Thoracic aorta (tissue), 2 donors: ENCODE measurements around the gene USP13. TPM values are rescaled to one million over a fixed set of nuclear protein-coding genes. Genes with fewer than 3 reads are reported as not detected.

Source experiments
- ATAC-seq: fragments of 150-250 bp; one replicate; pipeline ENCODE4 v1.8.0; 2017; ENCODE audit warnings: low read depth; ENCODE audit not compliant: insufficient number of reproducible peaks, low FRiP score
- DNase-seq: peaks from one replicate; pipeline ENCODE4 v3.0.0-alpha.2; 2020; ENCODE audit warnings: low spot score
- H3K27ac ChIP-seq, 2 donors: fragments of 200-600 bp; sonication (generic); 1 replicate in 1 of 2; 2 replicates in 1 of 2; pipeline ENCODE4 v1.5.1; 2016; ENCODE audit warnings: mild to moderate bottlenecking in 2 of 2, moderate library complexity in 2 of 2
- H3K27me3 ChIP-seq: fragments of 200-600 bp; sonication (generic); replicated peaks from 2 replicates; pipeline ENCODE4 v1.6.0; 2016; ENCODE audit warnings: mild to moderate bottlenecking; ENCODE audit not compliant: insufficient read depth
- H3K36me3 ChIP-seq: fragments of 200-600 bp; sonication (generic); one replicate; pipeline ENCODE4 v1.5.1; 2016
- H3K4me1 ChIP-seq, 2 donors: fragments of 200-600 bp; sonication (generic); 1 replicate in 1 of 2; 2 replicates in 1 of 2; pipeline versions ENCODE4 v1.5.1 to v1.6.0; 2016; ENCODE audit warnings: low read depth in 2 of 2, mild to moderate bottlenecking in 1 of 2; ENCODE audit not compliant: control insufficient read depth in 1 of 2
- H3K4me3 ChIP-seq: fragments of 200-600 bp; sonication (generic); 2 replicates; pipeline ENCODE4 v1.5.1; 2016; ENCODE audit warnings: mild to moderate bottlenecking
- H3K9me3 ChIP-seq: fragments of 200-600 bp; sonication (generic); 2 replicates; pipeline ENCODE4 v1.5.1; 2016
- total RNA-seq, 2 donors: library from RNA; depleted of rRNA; stranded (reverse); fragments of >200 nt; gene quantifications; one replicate each; pipeline versions ENCODE4 v1.1.0 to v1.2.3, GENCODE V29; 2016
- TF ChIP-seq, protein P1 (sequence below): fragments of 200-600 bp; sonication (generic); IDR thresholded peaks from one replicate; pipeline ENCODE4 v1.5.1; 2019; ENCODE audit warnings: antibody characterized with exemption

Gene USP13
- total RNA-seq, 2 donors from 2014 or later, result 5.1 to 8.2 TPM

DNA sequence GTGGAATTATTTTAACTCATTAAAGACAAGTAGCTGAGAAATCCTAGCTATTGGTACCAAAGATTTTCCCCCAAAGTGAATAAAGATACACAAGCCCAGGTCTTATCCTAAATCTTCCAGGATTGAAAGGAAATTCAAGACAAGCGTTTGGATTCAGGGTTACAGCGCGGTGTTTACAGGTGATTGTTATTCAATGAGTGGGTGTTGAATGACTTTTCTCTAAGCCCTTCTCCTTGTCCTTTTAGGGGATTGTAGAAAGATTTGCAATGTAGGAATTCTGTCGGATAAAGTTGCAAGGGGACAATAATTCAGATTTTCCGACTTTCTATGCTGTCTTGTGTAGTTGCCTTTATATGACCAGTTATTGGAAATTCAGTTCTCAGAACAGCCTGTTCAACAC lies 57.2 kb downstream of the USP13 start:
- Histone ChIP-seq H3K36me3 (no peaks in the 10 kb centered on the region), H3K4me3 (no peak overlapping the region), H3K4me1 (peaks cover 0 to 3% of the 10 kb centered on the region in 2 donors), H3K9me3 (no peaks in the 10 kb centered on the region), H3K27ac (no peak overlapping the region), H3K27me3 (no peaks in the 10 kb centered on the region)
- TF ChIP-seq, protein P1, sequence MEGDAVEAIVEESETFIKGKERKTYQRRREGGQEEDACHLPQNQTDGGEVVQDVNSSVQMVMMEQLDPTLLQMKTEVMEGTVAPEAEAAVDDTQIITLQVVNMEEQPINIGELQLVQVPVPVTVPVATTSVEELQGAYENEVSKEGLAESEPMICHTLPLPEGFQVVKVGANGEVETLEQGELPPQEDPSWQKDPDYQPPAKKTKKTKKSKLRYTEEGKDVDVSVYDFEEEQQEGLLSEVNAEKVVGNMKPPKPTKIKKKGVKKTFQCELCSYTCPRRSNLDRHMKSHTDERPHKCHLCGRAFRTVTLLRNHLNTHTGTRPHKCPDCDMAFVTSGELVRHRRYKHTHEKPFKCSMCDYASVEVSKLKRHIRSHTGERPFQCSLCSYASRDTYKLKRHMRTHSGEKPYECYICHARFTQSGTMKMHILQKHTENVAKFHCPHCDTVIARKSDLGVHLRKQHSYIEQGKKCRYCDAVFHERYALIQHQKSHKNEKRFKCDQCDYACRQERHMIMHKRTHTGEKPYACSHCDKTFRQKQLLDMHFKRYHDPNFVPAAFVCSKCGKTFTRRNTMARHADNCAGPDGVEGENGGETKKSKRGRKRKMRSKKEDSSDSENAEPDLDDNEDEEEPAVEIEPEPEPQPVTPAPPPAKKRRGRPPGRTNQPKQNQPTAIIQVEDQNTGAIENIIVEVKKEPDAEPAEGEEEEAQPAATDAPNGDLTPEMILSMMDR, result no peak
- DNase-seq (no peak), ATAC-seq (no peak)

DNA sequence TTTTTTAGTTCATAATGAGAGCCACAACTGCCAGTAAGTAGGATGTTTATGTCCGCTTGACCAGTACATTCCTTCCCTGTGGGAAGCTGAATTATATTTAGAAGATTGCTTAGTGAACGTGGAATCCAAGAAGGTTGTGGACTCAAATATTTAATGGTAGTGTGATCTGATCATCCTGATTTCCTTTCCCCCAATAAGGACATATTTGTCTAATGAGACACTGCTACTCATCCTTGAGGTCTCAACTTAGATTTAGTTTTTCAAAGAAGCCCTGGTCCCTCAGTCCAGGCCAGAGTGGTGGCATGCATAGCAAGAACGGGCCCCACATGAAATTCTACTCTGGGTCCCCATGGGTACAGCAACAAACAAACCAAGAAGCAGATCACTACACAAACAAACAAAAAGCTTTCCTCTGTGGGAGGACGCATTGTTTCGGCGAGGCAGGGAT lies 60.8 kb downstream of the USP13 start:
- ATAC-seq, result no peak
- Histone ChIP-seq H3K36me3 (no peaks in the 10 kb centered on the region), H3K27ac (no peak overlapping the region), H3K4me3 (no peak overlapping the region), H3K4me1 (peaks cover 0 to 3% of the 10 kb centered on the region in 2 donors), H3K27me3 (no peaks in the 10 kb centered on the region), H3K9me3 (no peaks in the 10 kb centered on the region)
- DNase-seq, result no peak
- TF ChIP-seq, protein P1, result no peak

DNA sequence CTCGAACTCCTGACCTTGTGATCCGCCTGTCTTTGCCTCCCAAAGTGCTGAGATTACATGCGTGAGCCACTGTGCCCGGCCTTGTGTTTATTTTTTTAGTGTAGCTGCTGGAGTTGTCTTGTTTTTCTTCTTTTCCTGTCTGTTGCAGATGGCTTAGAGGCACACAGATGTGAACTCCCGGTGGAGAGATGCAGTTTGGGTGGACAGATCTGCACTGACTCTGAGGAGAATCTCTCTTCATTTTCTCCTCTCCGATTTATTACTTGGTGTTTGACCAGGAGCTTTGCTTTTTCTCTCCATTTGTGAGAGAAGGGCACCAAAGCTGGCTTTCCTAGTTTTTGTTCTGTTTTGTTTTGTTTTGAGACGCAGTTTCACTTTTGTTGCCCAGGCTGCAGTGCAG lies 62.7 kb downstream of the USP13 start:
- Histone ChIP-seq H3K36me3 (no peaks in the 10 kb centered on the region), H3K4me3 (no peak overlapping the region), H3K9me3 (no peaks in the 10 kb centered on the region), H3K27me3 (no peaks in the 10 kb centered on the region), H3K27ac (no peak overlapping the region), H3K4me1 (peaks cover 0 to 3% of the 10 kb centered on the region in 2 donors)
- TF ChIP-seq, protein P1, result no peak
- no peak for ATAC-seq
- DNase-seq, result no peak

DNA sequence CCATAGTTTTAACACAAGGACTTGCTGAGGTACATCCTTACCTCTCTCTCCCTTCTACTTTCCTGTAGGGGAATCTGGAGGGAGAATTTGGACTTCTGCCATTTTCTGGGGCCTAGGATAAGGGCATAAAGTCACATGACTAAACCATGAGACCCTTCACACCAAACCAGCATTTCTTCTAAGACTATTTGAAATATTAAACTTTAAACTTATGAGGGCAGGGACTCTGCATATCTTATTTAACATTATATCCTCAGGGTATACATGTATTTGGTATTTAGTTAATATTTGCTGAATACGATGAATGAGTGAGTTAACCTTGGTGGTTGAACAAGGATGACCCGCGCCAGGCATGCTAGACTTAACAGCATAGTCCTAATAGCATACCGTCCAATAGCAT lies 63.4 kb downstream of the USP13 start:
- DNase-seq (no peak), ATAC-seq (no peak)
- TF ChIP-seq, protein P1, result no peak
- Histone ChIP-seq H3K27me3 (no peaks in the 10 kb centered on the region), H3K4me3 (no peak overlapping the region), H3K9me3 (no peaks in the 10 kb centered on the region), H3K27ac (no peak overlapping the region), H3K4me1 (peaks cover 0 to 3% of the 10 kb centered on the region in 2 donors), H3K36me3 (no peaks in the 10 kb centered on the region)

DNA sequence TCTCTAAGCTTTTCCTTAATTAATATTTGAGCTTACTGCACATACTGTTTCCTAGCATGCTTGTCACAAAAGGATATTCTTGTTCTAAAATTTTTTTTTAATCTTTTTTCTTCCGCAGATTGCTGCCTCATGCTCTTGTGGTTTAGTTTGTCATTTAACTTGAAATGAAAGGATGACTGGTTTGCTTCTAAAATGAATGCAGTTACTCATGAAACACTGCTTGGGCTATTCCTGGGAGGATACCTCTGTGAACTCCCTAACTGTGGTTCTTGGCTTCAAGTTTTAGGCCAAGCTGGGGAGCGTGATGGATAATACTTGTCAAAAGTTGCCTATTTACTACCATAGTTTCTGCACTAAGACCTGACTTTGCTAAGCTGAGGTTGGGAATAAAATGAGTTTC lies 64.0 kb downstream of the USP13 start:
- Histone ChIP-seq H3K27ac (no peak overlapping the region), H3K27me3 (no peaks in the 10 kb centered on the region)
- ATAC-seq, result no peak

More for the DNA sequence above, 64.0 kb downstream of the USP13 start:
- Histone ChIP-seq H3K36me3 (peaks cover 2% of the 10 kb centered on the region), H3K9me3 (no peaks in the 10 kb centered on the region), H3K4me3 (no peak overlapping the region), H3K4me1 (peaks cover 0 to 3% of the 10 kb centered on the region in 2 donors)
- no peak for DNase-seq
- TF ChIP-seq, protein P1, result no peak
